HG02623 (cell line): ENCODE data around the gene NELL1.

Experiments
- ATAC-seq: cut with Tn5 transposase; IDR thresholded peaks from one replicate; pipeline ENCODE4 v1.9.1; 2021; ENCODE audit warnings: moderate library complexity; ENCODE audit not compliant: unreplicated experiment

The NELL1 gene

DNA sequence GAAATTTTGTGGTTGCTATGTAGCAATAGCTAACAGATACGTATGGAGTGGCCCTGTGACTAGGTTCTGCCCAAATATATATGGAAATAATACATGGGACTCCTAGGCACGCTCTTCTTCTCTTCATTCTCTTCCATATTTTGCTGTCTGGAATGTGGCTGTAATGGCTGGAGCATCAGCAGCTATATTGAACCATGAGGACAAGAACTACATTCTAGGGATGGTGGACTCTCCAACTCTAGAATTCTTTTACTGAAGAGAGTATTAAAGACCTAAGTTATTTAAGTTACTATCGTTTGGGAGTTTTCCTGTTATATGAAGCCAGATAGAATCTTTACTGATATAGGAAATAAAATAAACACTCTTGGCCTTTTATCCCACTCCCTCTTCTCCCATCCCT lies 7.5 kb upstream of the NELL1 start:
- no peak for ATAC-seq

DNA sequence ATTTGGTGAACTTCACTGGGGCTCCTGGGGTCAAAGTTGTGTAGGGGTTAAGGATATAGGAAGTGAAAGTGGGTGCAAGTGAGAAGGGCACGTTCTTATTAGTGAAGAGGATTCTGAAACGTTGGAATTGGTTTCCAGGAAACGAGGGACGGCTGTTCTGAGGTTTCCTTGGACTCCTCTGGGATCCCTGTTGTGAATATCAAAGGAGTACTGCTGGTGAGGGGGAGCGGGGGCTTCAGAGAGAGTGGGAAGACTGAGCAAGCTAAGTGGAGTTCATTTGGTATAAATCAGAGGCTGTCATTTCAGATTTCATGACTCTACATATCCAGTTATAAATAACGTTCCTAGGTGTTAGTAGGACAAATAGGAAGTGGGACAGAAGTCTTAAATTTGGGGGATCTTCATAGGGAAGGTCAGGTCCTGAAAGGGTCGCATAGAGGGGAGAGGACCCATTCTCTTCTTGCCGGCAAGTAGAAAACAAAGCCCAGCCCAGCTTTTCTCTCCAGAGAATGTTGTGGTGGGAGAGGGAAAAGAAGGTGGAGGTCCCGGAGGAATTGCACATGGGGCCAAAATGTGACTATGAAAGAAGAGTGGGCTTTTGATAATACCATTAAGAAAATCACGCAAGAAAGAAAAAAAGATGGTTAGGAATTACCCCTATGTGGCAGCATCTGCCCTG lies 1.1 kb upstream of the NELL1 start:
- ATAC-seq: no peak

DNA sequence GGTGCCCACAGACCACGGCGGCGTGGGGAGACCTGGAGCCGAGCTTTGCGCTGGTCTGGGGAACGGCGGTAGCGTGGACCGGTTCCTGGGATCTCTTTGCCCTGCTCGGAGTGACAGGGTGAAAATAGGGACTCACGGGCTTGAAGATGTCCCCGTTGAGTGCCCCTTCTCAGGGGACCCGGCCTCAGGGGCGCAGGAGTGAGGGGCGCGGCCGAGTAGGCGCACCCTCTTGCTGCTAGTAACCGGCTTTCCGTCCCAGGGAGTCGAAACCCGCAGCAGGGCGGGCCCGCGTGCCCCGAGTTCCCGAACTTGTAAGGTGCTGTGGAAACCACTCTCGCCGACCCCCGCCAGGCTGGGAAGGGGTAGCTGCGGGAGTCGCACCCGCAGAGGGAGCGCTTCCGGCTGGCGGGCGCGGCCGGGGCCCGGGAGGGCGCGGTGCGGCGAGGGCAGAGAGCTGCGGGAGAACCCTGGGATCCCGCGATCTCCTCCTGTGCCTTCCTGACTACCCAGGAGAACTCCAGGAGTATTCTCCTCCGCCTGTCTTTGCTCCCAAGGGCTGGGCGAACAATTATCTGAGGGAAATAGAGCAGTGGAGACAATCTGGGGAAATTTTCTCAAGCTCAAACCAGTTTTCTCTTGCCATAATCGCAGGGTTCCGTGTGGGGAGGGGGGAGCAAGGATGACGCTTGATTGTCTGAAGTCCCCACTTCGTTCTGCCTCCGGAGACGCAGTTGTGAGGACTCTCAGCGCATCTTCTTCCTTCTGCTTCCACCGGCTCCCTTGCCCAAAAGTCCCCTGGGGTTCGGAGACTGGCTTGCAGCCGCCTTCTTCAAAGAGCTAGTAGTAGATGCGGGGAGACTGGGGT lies 666 bp downstream of the NELL1 start:
- ATAC-seq: no peak

DNA sequence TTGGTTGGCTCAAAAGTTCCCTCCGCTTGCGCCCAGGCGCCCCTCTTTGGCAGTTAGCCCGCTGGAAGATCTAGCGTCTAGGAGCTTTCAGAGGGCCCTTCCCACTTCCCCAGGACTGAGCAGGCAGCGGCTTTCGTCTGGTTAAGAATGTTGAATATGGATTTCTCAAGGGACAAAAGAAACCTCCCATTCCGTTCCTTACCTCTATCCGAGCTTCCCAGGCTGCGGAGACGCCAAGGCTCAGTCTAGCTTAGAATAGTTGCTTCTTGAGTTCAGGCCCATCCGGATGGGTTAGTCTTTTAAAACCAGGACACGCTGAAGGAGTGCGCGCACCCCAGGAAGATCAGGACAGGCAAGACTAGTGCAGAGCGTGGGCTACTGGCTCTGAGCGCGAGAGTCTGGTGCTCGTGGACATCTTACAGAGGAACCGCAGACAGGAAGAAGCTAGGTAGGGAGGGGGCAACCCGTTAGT lies 1.6 kb downstream of the NELL1 start:
- no peak for ATAC-seq

DNA sequence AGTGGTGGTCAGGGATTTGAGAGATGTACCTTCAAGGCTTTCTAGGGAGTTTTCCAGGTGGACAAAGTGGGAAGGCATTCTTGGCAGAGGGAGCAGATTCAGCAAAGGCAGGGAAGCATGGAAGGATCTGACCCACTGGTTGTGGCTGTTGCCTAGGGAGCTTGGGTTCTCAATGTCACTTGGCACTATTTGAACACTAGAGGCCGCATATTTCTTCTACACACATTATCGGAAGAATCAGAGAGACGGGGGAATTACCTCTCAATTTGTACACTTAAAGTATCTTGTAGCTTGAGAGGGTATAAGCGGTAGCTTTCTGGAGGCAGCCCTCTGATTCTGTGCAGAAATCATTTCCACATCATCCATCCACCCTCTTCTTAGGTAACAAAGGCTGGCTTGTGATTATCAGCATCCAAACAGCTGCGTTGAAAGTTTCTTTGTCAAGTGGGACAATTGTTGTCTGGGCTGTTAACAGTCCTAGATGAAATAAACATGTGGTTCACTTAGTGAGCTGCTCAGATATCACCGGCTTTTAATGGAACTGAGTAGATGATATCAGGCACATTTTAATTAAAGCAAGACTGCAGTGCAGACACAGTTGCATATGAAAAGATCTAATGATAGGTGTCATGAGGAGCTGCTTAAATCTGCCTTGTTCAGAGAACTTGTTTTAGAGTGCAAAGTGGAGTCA lies 2.6 kb downstream of the NELL1 start:
- ATAC-seq: no peak

DNA sequence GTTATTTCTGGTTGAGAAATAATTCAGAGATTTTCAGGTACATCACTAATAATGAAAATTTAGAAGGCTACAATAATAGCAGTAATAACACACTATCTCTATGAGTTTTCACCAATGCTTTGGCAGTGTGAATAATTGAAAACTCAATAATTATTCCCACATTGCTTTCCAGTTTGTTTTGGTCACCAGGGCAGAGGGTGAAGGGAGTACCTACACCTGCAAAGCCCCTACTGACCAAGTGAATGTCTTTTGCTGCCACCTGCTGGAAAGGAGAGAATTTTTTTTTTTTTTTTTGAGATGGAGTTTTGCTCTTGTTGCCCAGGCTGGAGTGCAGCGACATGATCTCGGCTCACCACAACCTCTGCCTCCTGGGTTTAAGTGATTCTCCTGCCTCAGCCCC lies 3.2 kb downstream of the NELL1 start:
- no peak for ATAC-seq

DNA sequence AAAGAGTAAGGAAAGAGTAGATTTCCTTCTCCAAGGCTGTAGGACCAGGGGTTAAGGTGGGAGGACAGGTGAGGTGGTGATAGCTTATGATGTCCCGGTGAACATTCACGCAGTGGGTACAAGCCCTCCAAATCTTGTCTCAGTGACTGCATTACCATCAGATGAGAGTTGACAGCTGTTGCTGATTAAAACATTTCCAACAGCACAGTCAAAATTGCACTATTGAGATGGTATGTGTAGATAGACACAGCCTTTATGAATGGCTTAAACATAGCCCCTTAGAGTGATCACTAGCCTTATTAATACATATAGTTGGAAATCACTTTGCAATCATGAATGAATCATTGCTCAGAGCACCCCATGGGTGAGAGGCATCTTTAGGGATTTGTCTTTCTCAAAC lies 7.3 kb downstream of the NELL1 start:
- no peak for ATAC-seq

DNA sequence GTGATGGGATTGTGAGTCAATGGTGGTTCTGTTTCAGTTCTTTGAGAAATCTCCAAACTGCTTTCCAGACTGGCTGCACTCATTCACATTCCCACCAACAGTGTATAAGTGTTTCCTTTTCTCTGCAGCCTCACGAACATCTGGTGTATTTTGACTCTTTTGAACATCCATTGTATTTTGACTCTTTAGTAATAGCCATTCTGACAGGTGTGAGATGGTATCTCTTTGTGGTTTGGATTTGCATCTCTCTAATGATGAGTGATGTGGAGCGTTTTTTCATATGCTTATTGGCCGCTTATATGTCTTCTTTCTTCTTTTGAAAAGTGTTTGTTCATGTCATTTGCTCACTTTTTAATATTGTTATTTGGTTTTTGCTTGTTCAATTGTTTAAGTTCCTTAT lies 19.4 kb downstream of the NELL1 start:
- no peak for ATAC-seq

DNA sequence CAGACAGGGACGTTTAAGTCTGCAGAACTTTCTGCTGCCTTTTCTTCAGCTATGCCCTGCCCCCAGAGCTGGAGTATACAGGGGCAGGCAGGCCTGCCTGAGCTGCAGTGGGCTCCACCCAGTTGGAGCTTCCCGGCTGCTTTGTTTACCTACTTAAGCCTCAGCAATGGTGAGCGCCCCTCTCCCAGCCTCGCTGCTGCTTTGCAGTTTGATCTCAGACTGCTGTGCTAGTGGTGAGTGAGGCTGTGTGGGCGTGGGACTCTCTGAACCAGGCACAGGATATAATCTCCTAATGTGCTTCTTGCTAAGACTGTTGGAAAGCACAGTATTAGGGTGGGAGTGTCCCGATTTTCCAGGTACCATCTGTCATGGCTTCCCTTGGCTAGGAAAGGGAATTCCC lies 38.5 kb downstream of the NELL1 start:
- no peak for ATAC-seq

DNA sequence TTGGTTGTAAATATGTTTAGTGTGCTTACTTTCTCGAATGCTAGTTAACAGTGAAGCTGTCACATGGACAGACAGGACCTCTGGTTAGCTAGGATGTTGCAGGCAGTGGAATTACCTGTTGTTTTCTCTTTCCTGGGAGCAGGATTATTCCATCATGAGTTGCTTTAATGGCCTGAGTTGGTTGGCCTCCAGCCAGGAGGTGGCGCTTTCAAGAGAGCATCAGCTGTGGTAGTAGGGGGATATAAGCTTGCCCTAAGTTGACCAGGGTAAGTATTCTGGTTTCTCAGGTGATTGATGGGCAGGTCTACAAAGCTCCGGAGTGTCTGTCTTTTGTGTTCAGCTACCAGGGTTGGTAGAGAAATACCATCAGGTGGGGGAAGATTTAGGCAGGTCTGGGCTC lies 43.5 kb downstream of the NELL1 start:
- ATAC-seq: no peak

DNA sequence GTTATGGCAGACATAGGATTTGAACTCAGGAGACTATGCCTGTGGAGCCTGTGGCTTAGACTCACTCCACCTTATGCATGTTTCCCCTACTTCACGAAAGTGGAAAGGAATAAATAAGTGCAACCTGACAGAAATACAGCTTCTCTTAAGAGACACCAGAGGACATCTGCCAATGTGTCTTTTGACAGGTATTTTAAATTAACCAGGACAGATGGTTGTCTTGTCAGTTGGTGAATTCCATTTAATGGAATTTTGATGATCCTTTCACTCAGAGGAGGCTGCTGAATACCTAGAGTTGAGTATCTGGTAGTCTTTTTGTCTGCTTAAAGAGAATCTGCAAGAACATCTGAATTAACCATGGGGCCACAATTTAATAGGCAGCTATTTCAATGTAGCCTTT lies 46.1 kb downstream of the NELL1 start:
- ATAC-seq: no peak

DNA sequence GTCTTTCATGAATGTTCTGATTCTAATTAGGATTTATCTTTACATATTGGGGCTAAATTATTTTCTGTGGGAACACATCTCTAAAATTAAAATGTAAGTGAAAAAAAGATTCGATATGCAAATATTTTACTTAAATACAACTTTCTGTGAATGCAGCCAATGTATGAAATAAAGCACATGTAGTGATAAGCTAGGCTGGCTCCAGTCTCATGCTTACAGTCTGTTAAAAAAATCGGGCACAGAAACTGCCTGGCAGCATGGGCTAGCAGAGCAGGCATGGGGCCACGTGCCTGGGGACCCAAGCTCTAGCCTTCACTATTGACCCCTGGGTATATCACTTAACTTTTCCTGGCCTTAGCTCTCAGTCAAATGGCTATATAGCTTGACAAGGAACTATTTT lies 46.5 kb downstream of the NELL1 start:
- no peak for ATAC-seq

DNA sequence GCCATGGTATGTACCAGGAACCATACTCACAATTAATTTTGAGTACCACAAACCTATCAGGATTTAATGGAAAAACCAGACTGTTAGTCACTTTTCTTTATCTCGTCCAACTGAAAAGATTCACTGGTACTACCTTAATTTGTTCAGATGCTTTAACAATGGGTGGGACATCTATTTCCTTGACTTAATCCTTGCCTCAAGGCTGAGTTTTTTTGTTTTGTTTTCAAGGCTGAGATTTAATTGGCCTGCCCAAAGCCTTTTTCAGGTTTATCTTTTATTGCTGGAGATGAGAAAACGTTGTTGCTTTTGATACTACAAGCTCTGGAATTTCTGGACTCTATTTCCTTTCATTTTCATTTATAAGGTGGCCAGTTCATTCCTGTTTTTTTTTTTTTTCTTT lies 50.4 kb downstream of the NELL1 start:
- ATAC-seq: no peak

DNA sequence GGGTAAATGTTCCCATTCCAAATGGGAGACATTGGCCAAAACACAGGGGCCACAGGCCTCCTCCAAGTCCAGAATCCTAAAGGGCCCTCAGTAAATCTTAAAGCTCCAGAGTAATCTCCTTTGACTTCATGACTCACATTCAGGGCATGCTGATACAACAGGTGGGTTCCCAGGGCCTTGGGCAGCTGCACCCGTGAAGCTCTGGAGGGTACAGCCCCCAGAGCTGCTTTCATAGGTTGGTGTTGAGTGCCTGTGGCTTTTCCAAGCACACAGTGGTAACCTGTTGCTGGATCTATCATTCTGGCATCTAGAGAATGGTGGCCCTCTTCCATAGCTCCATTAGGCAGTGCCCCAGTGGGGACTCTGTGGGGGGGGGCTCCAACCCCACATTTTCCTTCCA lies 54.0 kb downstream of the NELL1 start:
- ATAC-seq: no peak

DNA sequence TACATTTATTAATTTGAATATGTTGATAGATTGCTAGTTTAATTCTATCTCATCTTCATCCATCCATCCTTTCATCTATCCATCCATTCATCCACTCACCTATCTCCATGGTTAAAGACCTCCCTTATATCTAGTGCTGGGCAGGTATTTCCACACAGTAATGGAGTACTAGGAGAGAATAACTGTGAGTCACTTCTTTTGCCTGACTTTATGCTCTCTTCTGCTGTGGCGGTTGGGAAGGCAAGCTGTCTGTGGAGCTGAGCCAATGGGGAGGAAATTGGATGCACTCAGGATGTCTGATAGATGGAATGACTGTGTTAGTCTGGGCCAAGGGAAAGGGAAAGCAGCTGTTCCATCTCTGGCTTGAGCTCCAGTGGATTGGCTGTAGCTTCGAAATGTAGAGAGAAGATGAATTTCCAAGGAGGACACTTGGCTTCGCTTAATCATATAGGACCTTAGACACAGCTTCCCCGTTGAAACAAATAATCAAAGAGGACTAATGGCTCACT lies 60.3 kb downstream of the NELL1 start:
- ATAC-seq: no peak

DNA sequence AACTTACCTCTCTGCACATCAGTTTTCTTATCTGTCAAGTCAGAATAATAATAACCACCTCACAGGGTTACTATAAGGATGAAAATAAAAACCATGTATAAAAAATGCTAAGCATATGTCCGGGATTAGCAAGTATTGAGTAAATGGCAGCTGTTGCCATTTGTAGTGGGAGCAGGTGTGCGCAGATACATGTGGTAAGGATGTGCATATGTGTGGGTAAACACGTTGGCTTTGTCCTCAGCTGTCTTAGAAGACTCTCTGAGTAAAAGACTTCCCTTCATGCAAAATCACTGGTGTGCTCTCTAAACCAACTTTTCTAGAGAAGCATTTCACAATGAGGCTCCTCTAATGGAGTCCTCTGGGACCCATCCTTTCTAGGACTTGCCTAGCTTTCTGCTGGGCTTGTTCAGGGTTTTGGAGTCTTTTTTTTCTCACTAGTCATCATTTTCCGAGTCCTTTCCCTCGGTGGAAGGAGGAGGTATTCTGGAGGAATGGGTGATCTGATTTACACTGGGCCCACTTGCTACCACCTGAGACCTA lies 62.4 kb downstream of the NELL1 start:
- no peak for ATAC-seq

DNA sequence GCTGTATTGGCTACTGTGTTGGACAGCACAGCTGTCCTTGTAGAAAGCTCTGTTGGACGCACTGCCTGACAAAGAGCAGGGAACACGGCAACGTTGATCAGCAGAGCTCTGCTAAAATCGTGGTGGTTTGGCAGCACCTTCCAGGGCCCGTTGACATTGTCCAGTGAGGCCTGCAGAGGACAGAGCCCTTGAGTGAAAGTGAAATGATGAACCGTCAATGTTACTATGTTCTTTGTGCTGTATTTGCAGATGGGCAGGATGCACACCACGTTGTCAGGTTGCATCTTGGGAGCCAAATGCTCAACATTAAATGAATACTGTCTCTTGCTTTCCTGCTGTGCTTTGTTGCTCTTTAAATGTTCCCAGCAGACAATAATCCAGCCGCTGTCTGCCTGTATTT lies 69.7 kb downstream of the NELL1 start:
- ATAC-seq: no peak

DNA sequence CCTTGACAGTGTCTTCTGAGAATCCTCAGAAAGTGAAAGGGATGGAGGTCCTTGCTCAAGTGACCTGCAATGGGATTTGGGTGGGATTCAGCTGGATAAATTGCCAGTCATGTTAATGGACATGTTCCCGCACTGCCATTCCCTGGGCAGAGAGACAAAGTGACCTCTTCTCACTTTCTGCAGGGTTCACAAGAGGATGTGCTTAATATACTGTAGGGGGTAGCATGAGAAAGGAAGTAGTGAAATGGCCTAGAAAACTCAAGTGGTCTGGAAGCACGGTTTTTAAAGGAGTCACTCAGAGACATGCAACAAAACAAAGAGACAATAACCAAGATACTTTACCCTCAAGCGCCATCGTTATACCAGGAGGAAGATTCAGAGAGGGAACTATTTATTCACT lies 70.2 kb downstream of the NELL1 start:
- no peak for ATAC-seq

DNA sequence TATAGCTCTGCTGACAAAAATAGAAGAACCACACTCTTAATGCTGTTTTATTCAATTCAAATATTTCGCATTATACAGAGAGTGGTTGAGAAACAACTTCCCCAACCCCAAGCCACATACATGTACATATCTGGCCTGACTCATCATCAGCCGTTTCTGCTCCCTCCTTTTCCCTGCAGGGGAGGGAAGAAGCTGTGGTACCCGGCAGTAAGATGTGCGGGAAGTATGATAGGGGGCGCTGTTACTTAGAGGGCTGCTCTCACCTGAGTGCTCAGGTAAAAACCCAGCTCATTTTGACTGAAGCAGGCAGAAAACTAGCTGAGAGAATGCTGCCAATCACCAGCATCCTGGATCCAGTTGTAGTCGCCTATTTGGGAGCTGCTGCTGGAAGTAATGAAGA lies 85.5 kb downstream of the NELL1 start:
- ATAC-seq: no peak

DNA sequence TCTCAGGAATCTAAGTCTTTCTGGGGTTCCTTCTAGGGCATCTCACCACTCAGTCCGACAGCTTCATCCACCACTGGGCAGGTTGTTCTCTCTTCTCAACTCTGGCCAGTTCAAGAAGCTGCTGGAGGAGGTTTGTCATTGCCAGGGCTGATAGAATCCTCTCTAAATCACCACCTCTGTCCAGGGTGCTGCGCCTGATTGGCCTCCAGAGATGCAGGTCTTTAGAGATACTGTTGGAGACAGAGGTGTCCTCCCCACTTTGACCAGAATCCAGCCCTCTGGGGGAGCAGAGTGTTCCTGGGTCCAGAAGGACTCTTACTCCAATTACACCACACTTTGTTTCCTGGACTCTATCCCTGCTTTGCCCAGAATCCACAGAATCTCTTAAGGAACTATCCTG lies 90.2 kb downstream of the NELL1 start:
- no peak for ATAC-seq

DNA sequence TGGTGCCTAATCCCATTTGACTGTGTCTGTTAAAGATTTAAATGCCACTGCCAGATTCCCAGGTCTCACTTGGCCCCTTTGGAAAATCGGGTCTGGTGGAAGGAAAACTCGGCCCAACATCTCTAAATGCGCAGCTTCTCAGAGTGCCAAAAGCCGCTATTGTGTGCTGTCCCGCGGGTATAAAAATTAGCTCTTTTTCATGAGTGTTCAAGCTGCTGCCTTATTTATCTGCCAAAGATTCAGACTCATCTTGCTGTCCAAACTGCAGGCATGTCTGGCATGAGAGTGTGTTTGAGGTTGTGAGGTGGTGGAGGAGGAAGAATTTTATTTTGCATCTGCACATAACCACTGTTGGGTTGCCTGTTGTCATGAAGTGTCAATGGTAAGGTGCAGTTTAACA lies 91.4 kb downstream of the NELL1 start:
- ATAC-seq: no peak
